GM21390 (cell line): ENCODE measurements around the gene UTP20.

Source experiments
- ATAC-seq: cut with Tn5 transposase; IDR thresholded peaks from one replicate; pipeline ENCODE4 v1.9.1; 2021; ENCODE audit not compliant: unreplicated experiment

Gene UTP20

GRCh38 chr12:101424620-101425019 lies 144.7 kb downstream of the UTP20 start:
- ATAC-seq, result no peak

GRCh38 chr12:101430456-101430855 lies 150.6 kb downstream of the UTP20 start:
- ATAC-seq, result no peak

- ATAC-seq, result no peak
Measured at GRCh38 chr12:101436136-101436535, 156.2 kb downstream of the UTP20 start.
